ENCODE measurements around the gene MIPOL1. TPM values are rescaled to one million over a fixed set of nuclear protein-coding genes. Genes with fewer than 3 reads are reported as not detected.

The MIPOL1 gene
- total and polyA plus RNA-seq, 9 of the 15 experiments (the other 6 are each of a cell fraction or from before 2014, with no cell fraction given): 6.7 to 21.9 (median 12.4) TPM

GRCh38 chr14:37598747-37599506 is 401.2 kb downstream of the MIPOL1 start:
- in situ Hi-C loops (cut with MboI) (loop anchor here (25.0 kb wide), 1 partner anchor 337 kb away; no protein-coding TSS in a partner anchor), intact Hi-C loops (cut with micrococcal nuclease) (no loop called here)
- ATAC-seq (no peak), FAIRE-seq (no peak), DNase-seq (ENCODE audit: extremely low read depth in 1 of 4, low spot score in 3 of 4) (no peak)
- H3K79me2 ChIP-seq (ENCODE audit: control insufficient read depth, insufficient read depth, low read length): no peaks in the 10 kb centered on the region; the same call in 2 of the 3 replicates
- H3K4me2 ChIP-seq (ENCODE audit: insufficient read depth, low read length): no peak overlapping the region
- H4K20me1 ChIP-seq (replicated peaks; ENCODE audit: control insufficient read depth, insufficient read depth, low read length): no peaks in the 10 kb centered on the region
- 59% methylated on average over 19 of the region's 36 CpGs for WGBS (ENCODE audit: insufficient coverage, low coverage, missing lambda C conversion rate)
- no peak overlapping the region for H2AFZ ChIP-seq (ENCODE audit: low read depth, low read length)
- no peaks in the 10 kb centered on the region for H3K36me3 ChIP-seq (ENCODE audit: control insufficient read depth, insufficient read depth, low read length)
- peaks cover 12 to 31% of the 10 kb centered on the region in 2 experiments; a peak in 4 of 5 replicates for H3K27me3 ChIP-seq (ENCODE audit: control insufficient read depth in 2 of 2, insufficient read depth in 2 of 2, low read length in 2 of 2)
- no peak overlapping the region for H3K9ac ChIP-seq (ENCODE audit: insufficient read depth in 1 of 2, low read depth in 2 of 2, low read length in 2 of 2)
- BruUV-seq (replicated peaks): no TSS peak
- no peak overlapping the region for H3K27ac ChIP-seq (ENCODE audit: extremely low read depth, low read depth, low read length)
- no peaks in the 10 kb centered on the region for H3K9me1 ChIP-seq (ENCODE audit: control insufficient read depth, insufficient read depth, low read length)
- ChIA-PET POLR2A (no interaction called here), CTCF (ENCODE audit: low intra/inter-chr PET ratio) (no interaction called here)
- H3K9me3 ChIP-seq (replicated peaks; ENCODE audit: control insufficient read depth, insufficient read depth, low read depth, low read length): no peaks in the 10 kb centered on the region; the same call in 1 of the 2 replicates
- no peak overlapping the region for H3K4me3 ChIP-seq
- no peak for TF ChIP-seq GABPA (tag; conservative IDR thresholded peaks at IDR 0.05; ENCODE audit: low read depth)
- no peak for TF ChIP-seq SNIP1 (IDR thresholded peaks at IDR 0.05; ENCODE audit: low read depth)
- no peak for TF ChIP-seq THRAP3 (IDR thresholded peaks at IDR 0.05; ENCODE audit: borderline replicate concordance)
- no peak for TF ChIP-seq BMI1 (IDR thresholded peaks at IDR 0.05; ENCODE audit: low read length)
- TF ChIP-seq CHD7 (IDR thresholded peaks at IDR 0.05; ENCODE audit: low read depth, low read length): no peak
- no peak for TF ChIP-seq DDX20 (tag; IDR thresholded peaks at IDR 0.05; ENCODE audit: low read depth)
- no peak for TF ChIP-seq IRF9 (tag; IDR thresholded peaks at IDR 0.05)
- peaks cover 3 to 29% of the 10 kb centered on the region in 2 experiments; a peak in 4 of 5 replicates for H3K4me1 ChIP-seq (replicated peaks in 1 of 2; ENCODE audit: control insufficient read depth in 2 of 2, insufficient read depth in 2 of 2, low read length in 2 of 2)

Measured in K562 (cell line).